Measurements from ENCODE around the gene CLCA2. TPM values are rescaled to one million over a fixed set of nuclear protein-coding genes. Genes with fewer than 3 reads are reported as not detected.

The CLCA2 gene
- total RNA-seq, 4 donors from 2014 or later: 1.2 to 5.0 TPM; not detected in 2

- H3K36me3 ChIP-seq: no peaks in the 10 kb centered on the region
- H3K9me3 ChIP-seq: no peaks in the 10 kb centered on the region
- no peak for DNase-seq
- H3K27me3 ChIP-seq: no peaks in the 10 kb centered on the region
- no peak overlapping the region for H3K27ac ChIP-seq
- no peak overlapping the region for H3K4me3 ChIP-seq
- TF ChIP-seq CTCF (IDR thresholded peaks at IDR 0.05) (no peak), POLR2A (IDR thresholded peaks at IDR 0.05) (no peak)
- H3K4me1 ChIP-seq: peaks cover 0 to 18% (median 0%) of the 10 kb centered on the region in 4 donors
Measured at GRCh38 chr1:86505564-86505902, 81.6 kb downstream of the CLCA2 start.

Other genes starting within 250 kb of the CLCA2 start
- 100 to 1,000 TPM in 1 of 4 donors, 10 to 100 TPM in 3; 29.8 to 225 (median 46.5) TPM for gene ODF2L, start 27.8 kb upstream of the CLCA2 start, total RNA-seq
- 100 to 1,000 TPM in 3 of 4 donors, 10 to 100 TPM in 1; 87.5 to 841 (median 195) TPM for gene CLCA1, start 44.8 kb downstream of the CLCA2 start, total RNA-seq
- 100 to 1,000 TPM in 1 of 4 donors, 10 to 100 TPM in 2, not detected in 1; 10.3 to 113 (median 14.1) TPM for gene CLCA4, start 122.9 kb downstream of the CLCA2 start, total RNA-seq

Measured in Peyer's patch (tissue), 4 donors.